Keratinocyte (primary cell): ENCODE data around the gene NCK1. TPM values are rescaled to one million over a fixed set of nuclear protein-coding genes. Genes with fewer than 3 reads are reported as not detected.
A peak's percentile ranks its signal among the peaks of the same experiment; 100 is the strongest.

Source experiments
- DNase-seq: peaks from one replicate; pipeline ENCODE4 v3.0.0-alpha.2; 2011; ENCODE audit warnings: low read depth, missing footprints, low spot score
- FAIRE-seq: peaks from 2 replicates; lab custom pipeline; 2011; peaks lifted over from hg19 to GRCh38; lab: Jason Lieb, UNC
- H2AFZ ChIP-seq: 2 replicates; pipeline ENCODE4 v1.6.0; 2012; ENCODE audit warnings: low read length, control low read depth, inconsistent platforms; ENCODE audit not compliant: control insufficient read depth
- H3K27ac ChIP-seq: 2 replicates; pipeline ENCODE4 v1.5.1; 2011; ENCODE audit warnings: low read length; ENCODE audit not compliant: control insufficient read depth, insufficient read depth
- H3K27me3 ChIP-seq: 3 replicates; pipeline ENCODE4 v1.6.0; 2011; ENCODE audit warnings: low read length; ENCODE audit not compliant: control insufficient read depth, insufficient read depth; ENCODE audit errors: extremely low read depth
- H3K36me3 ChIP-seq, 2 experiments: 2 replicates in 1 of 2; 3 replicates in 1 of 2; pipeline ENCODE4 v1.5.1; 2011; ENCODE audit warnings: low read length in 2 of 2, mild to moderate bottlenecking in 1 of 2; ENCODE audit not compliant: control insufficient read depth in 2 of 2, insufficient read depth in 2 of 2; ENCODE audit errors: extremely low read depth in 1 of 2
- H3K4me1 ChIP-seq: 3 replicates; pipeline ENCODE4 v1.5.1; 2011; ENCODE audit warnings: low read length; ENCODE audit not compliant: control insufficient read depth, insufficient read depth; ENCODE audit errors: extremely low read depth
- H3K4me2 ChIP-seq: 3 replicates; pipeline ENCODE4 v1.6.0; 2011; ENCODE audit warnings: low read depth, low read length; ENCODE audit not compliant: control insufficient read depth, insufficient read depth; ENCODE audit errors: extremely low read depth
- H3K4me3 ChIP-seq, 3 experiments: fragments of 200-600 bp in 1 of 3; sonication (generic) in 1 of 3; 2 replicates in 2 of 3; 3 replicates in 1 of 3; pipeline ENCODE4 v1.5.1; 2011 to 2016; ENCODE audit warnings: low read length in 3 of 3, mild to moderate bottlenecking in 3 of 3, control low read depth in 2 of 3, inconsistent platforms in 1 of 3, low read depth in 1 of 3, mixed read lengths in 1 of 3, mixed run types in 1 of 3, moderate library complexity in 1 of 3; ENCODE audit not compliant: control insufficient read depth in 2 of 3, insufficient read depth in 2 of 3; ENCODE audit errors: extremely low read depth in 1 of 3
- H3K79me2 ChIP-seq: 2 replicates; pipeline ENCODE4 v1.6.0; 2012; ENCODE audit warnings: low read length; ENCODE audit not compliant: control insufficient read depth, insufficient read depth
- H3K9ac ChIP-seq: 3 replicates; pipeline ENCODE4 v1.6.0; 2011; ENCODE audit warnings: low read length; ENCODE audit not compliant: control insufficient read depth, insufficient read depth; ENCODE audit errors: extremely low read depth
- H3K9me1 ChIP-seq: 3 replicates; pipeline ENCODE4 v1.6.0; 2011; ENCODE audit warnings: low read length; ENCODE audit not compliant: control insufficient read depth, insufficient read depth; ENCODE audit errors: extremely low read depth
- H3K9me3 ChIP-seq: 2 replicates; pipeline ENCODE4 v1.5.1; 2012; ENCODE audit warnings: low read depth, low read length; ENCODE audit not compliant: control insufficient read depth
- H4K20me1 ChIP-seq: 3 replicates; pipeline ENCODE4 v1.6.0; 2011; ENCODE audit warnings: low read length; ENCODE audit not compliant: control insufficient read depth, insufficient read depth; ENCODE audit errors: extremely low read depth
- EZH2 ChIP-seq: IDR thresholded peaks from one replicate; pipeline ENCODE4 v1.6.1; 2012; ENCODE audit warnings: inconsistent platforms, mild to moderate bottlenecking, low read length, moderate library complexity
- dilution Hi-C: fragments of 300-500 bp; cut with MboI; formaldehyde crosslinking; loops from one replicate; pipeline ENCODE4 v1.7.0; 2020; ENCODE audit warnings: low sequenced_read_pairs; ENCODE audit not compliant: extremely low pct_ligation_motif_present
- polyA plus RNA-seq, 5 experiments: library from polyadenylated mRNA; depleted of rRNA in 3 of 5; stranded (reverse) in 3 of 5; stranded (forward) in 1 of 5; unstranded in 1 of 5; fragments of >200 nt; gene quantifications; 1 replicate in 1 of 5; 2 replicates in 3 of 5; 3 replicates in 1 of 5; pipeline versions ENCODE4 v1.2.1 to v1.2.3, GENCODE V29; 2011 to 2012; ENCODE audit warnings: missing spikeins in 2 of 5, low read depth in 1 of 5, low replicate concordance in 1 of 5
- TF ChIP-seq, protein P1 (sequence below), 3 experiments: IDR thresholded peaks in 1 of 3; conservative IDR thresholded peaks in 1 of 3; optimal IDR thresholded peaks in 1 of 3; 2 replicates in 2 of 3; 3 replicates in 1 of 3; pipeline versions ENCODE3 to v1.5.1; 2011; ENCODE audit warnings: low read length in 3 of 3, mild to moderate bottlenecking in 3 of 3, moderate library complexity in 2 of 3, control low read depth in 1 of 3, inconsistent platforms in 1 of 3; ENCODE audit not compliant: insufficient read depth in 2 of 3; ENCODE audit errors: extremely low read depth in 1 of 3

Gene NCK1
- polyA plus RNA-seq, 1 donor (not counting 4 experiments of a cell fraction or from before 2014, with no cell fraction given): 57.9 TPM

DNA sequence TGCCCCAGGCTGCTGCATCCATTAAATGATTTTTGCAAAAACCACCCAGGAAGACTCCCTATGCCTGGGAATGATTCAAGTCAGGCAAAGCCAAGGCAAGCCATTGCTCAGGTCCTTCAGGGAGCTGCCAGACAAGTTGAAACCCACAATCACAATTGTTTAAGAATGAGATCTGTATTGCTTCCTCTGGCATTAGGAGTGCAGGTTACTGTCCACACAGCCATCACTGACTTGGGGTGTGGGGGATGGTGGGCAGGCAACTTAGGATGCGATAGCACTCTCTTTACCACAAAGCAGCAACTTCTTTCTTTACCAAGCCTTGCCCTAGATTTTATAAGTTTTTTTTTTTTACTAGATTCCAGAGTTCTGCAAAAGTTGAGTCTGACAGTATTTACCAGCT, 80.8 kb downstream of the NCK1 start:
- dilution Hi-C loops: no loop called here
- Histone ChIP-seq H3K36me3 (peaks cover 0 to 7% of the 10 kb centered on the region in 2 experiments), H3K4me2 (no peak overlapping the region), H3K9me3 (no peaks in the 10 kb centered on the region), H3K9ac (no peak overlapping the region), H3K27me3 (no peaks in the 10 kb centered on the region), H3K4me3 (no peak overlapping the region), H2AFZ (no peak overlapping the region), H4K20me1 (peaks cover 3% of the 10 kb centered on the region), H3K27ac (no peak overlapping the region), H3K4me1 (peaks cover 18% of the 10 kb centered on the region), H3K79me2 (peaks cover 44% of the 10 kb centered on the region), H3K9me1 (no peaks in the 10 kb centered on the region)
- FAIRE-seq (peak; percentile 55), DNase-seq (no peak)
- TF ChIP-seq, protein P1, sequence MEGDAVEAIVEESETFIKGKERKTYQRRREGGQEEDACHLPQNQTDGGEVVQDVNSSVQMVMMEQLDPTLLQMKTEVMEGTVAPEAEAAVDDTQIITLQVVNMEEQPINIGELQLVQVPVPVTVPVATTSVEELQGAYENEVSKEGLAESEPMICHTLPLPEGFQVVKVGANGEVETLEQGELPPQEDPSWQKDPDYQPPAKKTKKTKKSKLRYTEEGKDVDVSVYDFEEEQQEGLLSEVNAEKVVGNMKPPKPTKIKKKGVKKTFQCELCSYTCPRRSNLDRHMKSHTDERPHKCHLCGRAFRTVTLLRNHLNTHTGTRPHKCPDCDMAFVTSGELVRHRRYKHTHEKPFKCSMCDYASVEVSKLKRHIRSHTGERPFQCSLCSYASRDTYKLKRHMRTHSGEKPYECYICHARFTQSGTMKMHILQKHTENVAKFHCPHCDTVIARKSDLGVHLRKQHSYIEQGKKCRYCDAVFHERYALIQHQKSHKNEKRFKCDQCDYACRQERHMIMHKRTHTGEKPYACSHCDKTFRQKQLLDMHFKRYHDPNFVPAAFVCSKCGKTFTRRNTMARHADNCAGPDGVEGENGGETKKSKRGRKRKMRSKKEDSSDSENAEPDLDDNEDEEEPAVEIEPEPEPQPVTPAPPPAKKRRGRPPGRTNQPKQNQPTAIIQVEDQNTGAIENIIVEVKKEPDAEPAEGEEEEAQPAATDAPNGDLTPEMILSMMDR (optimal IDR thresholded peaks at IDR 0.05 in 1 of 3, IDR thresholded peaks at IDR 0.05 in 1 of 3, conservative IDR thresholded peaks at IDR 0.05 in 1 of 3; ENCODE audit: extremely low read depth in 1 of 3, insufficient read depth in 2 of 3, low read length in 3 of 3): no peak
- TF ChIP-seq EZH2: no peak

DNA sequence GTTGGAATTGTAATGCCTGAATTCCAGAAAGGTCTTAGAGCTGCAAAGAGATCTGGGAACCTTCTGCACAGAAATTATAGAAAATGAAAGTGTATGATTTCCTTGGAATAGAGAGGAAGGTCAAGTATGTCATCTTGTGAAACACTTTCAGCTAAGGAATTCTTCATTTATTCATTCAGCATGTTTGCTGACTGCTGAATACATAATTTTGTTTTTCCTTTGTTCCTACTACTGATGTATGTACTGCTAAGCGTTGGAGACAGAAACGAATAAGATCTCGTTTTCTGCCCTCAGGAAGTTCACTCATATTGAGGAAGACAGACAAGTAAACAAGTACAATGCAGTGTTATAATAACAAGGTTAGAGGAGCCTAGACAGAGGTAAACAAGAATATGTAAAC, 81.4 kb downstream of the NCK1 start:
- Histone ChIP-seq H3K79me2 (peaks cover 39% of the 10 kb centered on the region), H4K20me1 (peaks cover 3% of the 10 kb centered on the region), H3K9me3 (no peaks in the 10 kb centered on the region), H3K4me3 (no peak overlapping the region), H3K4me1 (peaks cover 11% of the 10 kb centered on the region), H3K4me2 (no peak overlapping the region), H3K9ac (no peak overlapping the region), H3K36me3 (peaks cover 0 to 7% of the 10 kb centered on the region in 2 experiments), H3K27me3 (no peaks in the 10 kb centered on the region), H3K27ac (no peak overlapping the region), H3K9me1 (no peaks in the 10 kb centered on the region), H2AFZ (no peak overlapping the region)
- dilution Hi-C loops: no loop called here
- TF ChIP-seq, protein P1 (optimal IDR thresholded peaks at IDR 0.05 in 1 of 3, IDR thresholded peaks at IDR 0.05 in 1 of 3, conservative IDR thresholded peaks at IDR 0.05 in 1 of 3; ENCODE audit: extremely low read depth in 1 of 3, insufficient read depth in 2 of 3, low read length in 3 of 3): no peak
- no peak for TF ChIP-seq EZH2
- DNase-seq (no peak), FAIRE-seq (no peak)
